Gastroesophageal sphincter (tissue), 4 donors: ENCODE results near the gene PAK1. TPM values are rescaled to one million over a fixed set of nuclear protein-coding genes. Genes with fewer than 3 reads are reported as not detected.

Experiments used
- ATAC-seq: fragments of 150-250 bp; one replicate; pipeline ENCODE4 v1.9.1; 2016; ENCODE audit warnings: mild to moderate bottlenecking, moderate library complexity
- H3K27ac ChIP-seq, 4 donors: fragments of 200-600 bp; sonication (generic) in 3 of 4; 1 replicate in 3 of 4; 2 replicates in 1 of 4; pipeline ENCODE4 v1.5.1; 2016 to 2019
- H3K27me3 ChIP-seq: fragments of 200-600 bp; sonication (generic); one replicate; pipeline ENCODE4 v1.5.1; 2019
- H3K36me3 ChIP-seq, 2 donors: fragments of 200-600 bp; sonication (generic); one replicate each; pipeline ENCODE4 v1.5.1; 2019; ENCODE audit warnings: control low read depth in 1 of 2
- H3K4me1 ChIP-seq, 3 donors: fragments of 200-600 bp; sonication (generic); 1 replicate in 2 of 3; 2 replicates in 1 of 3; pipeline ENCODE4 v1.5.1; 2016 to 2019; ENCODE audit warnings: control low read depth in 2 of 3
- H3K4me3 ChIP-seq, 2 donors: fragments of 200-600 bp; sonication (generic); one replicate each; pipeline ENCODE4 v1.5.1; 2019; ENCODE audit warnings: mild to moderate bottlenecking in 1 of 2, moderate library complexity in 1 of 2
- H3K9me3 ChIP-seq, 3 donors: fragments of 200-600 bp; sonication (generic); one replicate each; pipeline ENCODE4 v1.5.1; 2017 to 2019; ENCODE audit warnings: control low read depth in 2 of 3
- EP300 ChIP-seq: sonication (generic); formaldehyde crosslinking; IDR thresholded peaks from one replicate; pipeline ENCODE4 v1.6.1; 2017; ENCODE audit warnings: antibody characterized with exemption, mild to moderate bottlenecking
- POLR2A ChIP-seq, 2 donors: fragments of 450-650 bp; IDR thresholded peaks; one replicate each; pipeline ENCODE4 v1.6.1; 2017; ENCODE audit warnings: antibody characterized with exemption in 2 of 2, mild to moderate bottlenecking in 2 of 2, moderate library complexity in 1 of 2
- POLR2AphosphoS5 ChIP-seq: sonication (generic); formaldehyde crosslinking; IDR thresholded peaks from one replicate; pipeline ENCODE4 v1.6.1; 2017; ENCODE audit warnings: antibody characterized with exemption
- WGBS, 2 donors: methylation state at CpG; one replicate each; pipeline ENCODE4 v1.1.5; 2018; ENCODE audit warnings: low coverage in 1 of 2; 5-methylcytosine and 5-hydroxymethylcytosine counted together
- total RNA-seq, 4 donors: library from RNA; depleted of rRNA; stranded (reverse); fragments of >200 nt; gene quantifications; one replicate each; pipeline ENCODE4 v1.1.0, GENCODE V29; 2016
- TF ChIP-seq, protein P1 (sequence below), 4 experiments: fragments of 200-600 bp in 2 of 4; fragments of 450-650 bp in 2 of 4; sonication (generic) in 1 of 4; IDR thresholded peaks; one replicate each; pipeline ENCODE4 v1.5.1; 2017 to 2019; ENCODE audit warnings: antibody characterized with exemption in 4 of 4, mild to moderate bottlenecking in 2 of 4, moderate library complexity in 2 of 4

PAK1 gene
- total RNA-seq, 4 donors from 2014 or later, result 29.8 to 48.1 (median 40.2) TPM

DNA sequence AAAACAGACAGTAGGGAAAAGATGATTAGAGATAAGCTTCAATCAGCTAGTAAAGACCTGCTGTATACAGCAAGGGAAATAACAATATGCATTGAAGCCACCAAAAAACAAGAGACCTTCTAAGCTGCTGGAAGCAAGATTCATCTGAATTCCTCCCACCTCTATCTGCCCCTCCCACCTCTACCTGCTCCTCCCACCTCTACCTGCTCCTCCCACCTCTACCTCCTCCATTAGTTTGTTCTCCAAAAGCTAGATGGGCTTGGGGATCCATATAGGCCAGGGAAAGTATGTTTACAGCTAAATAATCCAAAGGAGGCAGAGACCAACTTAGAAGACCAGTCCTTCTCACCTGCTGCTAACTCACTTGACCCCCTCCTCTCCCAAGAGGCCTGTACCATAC, 33.2 kb downstream of the PAK1 start:
- H3K9me3 ChIP-seq, result no peaks in the 10 kb centered on the region
- no peak overlapping the region for H3K4me3 ChIP-seq
- ATAC-seq, result no peak
- peaks cover 0 to 4% (median 0%) of the 10 kb centered on the region in 3 donors for H3K4me1 ChIP-seq
- H3K27me3 ChIP-seq, result no peaks in the 10 kb centered on the region
- H3K36me3 ChIP-seq, result no peaks in the 10 kb centered on the region
- TF ChIP-seq POLR2A (IDR thresholded peaks at IDR 0.05) (no peak), POLR2AphosphoS5 (no peak), EP300 (no peak)
- TF ChIP-seq, protein P1, sequence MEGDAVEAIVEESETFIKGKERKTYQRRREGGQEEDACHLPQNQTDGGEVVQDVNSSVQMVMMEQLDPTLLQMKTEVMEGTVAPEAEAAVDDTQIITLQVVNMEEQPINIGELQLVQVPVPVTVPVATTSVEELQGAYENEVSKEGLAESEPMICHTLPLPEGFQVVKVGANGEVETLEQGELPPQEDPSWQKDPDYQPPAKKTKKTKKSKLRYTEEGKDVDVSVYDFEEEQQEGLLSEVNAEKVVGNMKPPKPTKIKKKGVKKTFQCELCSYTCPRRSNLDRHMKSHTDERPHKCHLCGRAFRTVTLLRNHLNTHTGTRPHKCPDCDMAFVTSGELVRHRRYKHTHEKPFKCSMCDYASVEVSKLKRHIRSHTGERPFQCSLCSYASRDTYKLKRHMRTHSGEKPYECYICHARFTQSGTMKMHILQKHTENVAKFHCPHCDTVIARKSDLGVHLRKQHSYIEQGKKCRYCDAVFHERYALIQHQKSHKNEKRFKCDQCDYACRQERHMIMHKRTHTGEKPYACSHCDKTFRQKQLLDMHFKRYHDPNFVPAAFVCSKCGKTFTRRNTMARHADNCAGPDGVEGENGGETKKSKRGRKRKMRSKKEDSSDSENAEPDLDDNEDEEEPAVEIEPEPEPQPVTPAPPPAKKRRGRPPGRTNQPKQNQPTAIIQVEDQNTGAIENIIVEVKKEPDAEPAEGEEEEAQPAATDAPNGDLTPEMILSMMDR (IDR thresholded peaks at IDR 0.05), result no peak
- H3K27ac ChIP-seq, result no peak overlapping the region

DNA sequence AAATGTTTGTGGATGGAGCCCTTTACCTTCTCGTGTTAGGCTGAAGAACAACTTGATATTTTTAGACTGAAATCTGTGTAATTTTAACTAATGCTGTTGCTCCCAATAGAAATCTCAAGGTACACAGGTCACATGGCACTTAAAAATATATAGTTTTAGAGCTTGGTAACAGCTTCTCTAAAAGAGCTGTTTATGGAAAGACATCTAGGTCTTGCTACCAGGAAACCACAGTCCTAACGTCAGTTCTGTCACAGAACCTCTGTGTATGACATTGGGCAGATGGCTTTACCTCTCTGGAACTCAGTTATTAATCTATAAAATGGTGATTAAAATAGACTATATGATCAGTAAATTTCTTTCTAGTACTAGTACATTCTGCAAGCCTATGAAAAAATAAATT, 35.4 kb downstream of the PAK1 start:
- Histone ChIP-seq H3K36me3 (no peaks in the 10 kb centered on the region), H3K9me3 (no peaks in the 10 kb centered on the region), H3K27me3 (no peaks in the 10 kb centered on the region), H3K27ac (no peak overlapping the region), H3K4me3 (no peak overlapping the region), H3K4me1 (peaks cover 0 to 4% (median 0%) of the 10 kb centered on the region in 3 donors)
- whole genome bisulfite sequencing, 2 donors, result 86% methylated on average over 2 of the region's 2 CpGs
- no peak for ATAC-seq
- TF ChIP-seq POLR2AphosphoS5 (no peak), EP300 (no peak)

DNA sequence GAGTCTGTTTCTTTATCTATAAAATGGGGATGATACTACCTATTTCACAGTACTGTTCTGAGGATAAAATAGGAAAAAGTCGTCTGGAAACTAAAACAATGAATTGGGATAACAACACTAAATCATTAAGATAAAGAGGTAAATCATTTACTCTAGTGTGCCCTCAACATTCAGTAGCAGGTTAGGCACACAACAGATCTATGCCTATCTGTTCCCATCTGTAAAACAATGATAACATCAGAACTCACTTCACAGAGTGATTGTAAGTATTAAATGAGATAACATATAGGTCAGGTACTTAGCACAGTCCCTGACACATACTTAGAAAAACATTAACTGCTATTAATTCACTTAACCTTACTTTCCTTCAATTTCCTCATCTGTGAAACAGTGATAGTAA, 36.9 kb downstream of the PAK1 start:
- TF ChIP-seq POLR2AphosphoS5, result no peak
- TF ChIP-seq POLR2A (IDR thresholded peaks at IDR 0.05), result no peak
- TF ChIP-seq EP300, result no peak
- TF ChIP-seq, protein P1 (IDR thresholded peaks at IDR 0.05), result no peak
- 54 to 55% methylated on average over 1 of the region's 1 CpG for WGBS, 2 donors

DNA sequence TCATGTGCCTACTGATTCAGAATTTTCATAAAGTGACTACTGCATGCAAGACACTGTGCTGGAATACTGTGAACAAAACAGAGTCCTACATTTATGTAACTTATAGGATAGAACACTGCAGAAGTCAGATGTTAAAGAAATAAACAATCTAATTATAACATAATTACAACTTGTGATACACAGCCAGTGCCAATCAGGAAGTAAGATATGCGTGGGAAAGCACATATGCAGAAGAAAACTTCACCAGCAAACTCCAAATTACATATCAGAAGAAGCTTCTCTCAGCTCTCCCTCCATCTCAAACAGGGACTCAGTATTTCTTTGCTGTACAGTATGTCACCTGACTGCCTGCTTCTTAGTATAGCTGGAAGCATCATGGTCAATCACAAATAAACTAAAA, 37.4 kb downstream of the PAK1 start:
- Histone ChIP-seq H3K27ac (no peak overlapping the region), H3K4me3 (no peak overlapping the region), H3K27me3 (no peaks in the 10 kb centered on the region), H3K9me3 (no peaks in the 10 kb centered on the region), H3K36me3 (no peaks in the 10 kb centered on the region), H3K4me1 (peaks cover 0 to 4% (median 0%) of the 10 kb centered on the region in 3 donors)
- TF ChIP-seq POLR2AphosphoS5, result no peak
- TF ChIP-seq, protein P1 (IDR thresholded peaks at IDR 0.05), result no peak
- no peak for TF ChIP-seq EP300
- no peak for TF ChIP-seq POLR2A (IDR thresholded peaks at IDR 0.05)
- 47 to 89% methylated on average over 1 of the region's 1 CpG for WGBS, 2 donors
- ATAC-seq, result no peak

More for the DNA sequence above, 36.9 kb downstream of the PAK1 start:
- H3K27me3 ChIP-seq, result no peaks in the 10 kb centered on the region
- no peaks in the 10 kb centered on the region for H3K36me3 ChIP-seq
- no peak overlapping the region for H3K4me3 ChIP-seq
- H3K9me3 ChIP-seq, result no peaks in the 10 kb centered on the region
- H3K27ac ChIP-seq, result no peak overlapping the region
- no peak for ATAC-seq
- H3K4me1 ChIP-seq, result peaks cover 0 to 4% (median 0%) of the 10 kb centered on the region in 3 donors

DNA sequence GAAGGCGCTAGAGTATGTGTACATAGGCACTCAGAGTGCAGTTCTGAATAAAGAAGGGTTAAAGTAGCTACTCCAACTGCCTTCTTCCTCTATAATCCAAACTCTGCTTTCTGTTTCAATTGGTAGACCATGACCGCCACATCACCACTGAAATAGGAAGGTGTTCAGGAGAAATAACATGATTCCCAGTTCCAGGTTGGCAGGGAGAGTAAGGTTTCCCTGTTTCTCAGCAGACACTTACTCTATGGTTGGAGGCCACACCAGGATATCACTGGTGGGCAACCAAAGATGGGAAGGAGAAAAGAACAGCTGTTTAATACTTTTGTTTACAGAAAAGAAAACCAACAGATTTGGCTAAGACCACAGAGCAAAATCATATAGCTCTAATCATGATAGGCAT, 37.9 kb downstream of the PAK1 start:
- TF ChIP-seq POLR2A (IDR thresholded peaks at IDR 0.05), result no peak
- TF ChIP-seq EP300, result no peak
- TF ChIP-seq, protein P1 (IDR thresholded peaks at IDR 0.05), result no peak
- no peak for TF ChIP-seq POLR2AphosphoS5
- H3K36me3 ChIP-seq, result no peaks in the 10 kb centered on the region
- peaks cover 0 to 4% (median 0%) of the 10 kb centered on the region in 3 donors for H3K4me1 ChIP-seq
- no peak overlapping the region for H3K27ac ChIP-seq
- 93 to 100% methylated on average over 1 to 2 of the region's 2 CpGs for WGBS, 2 donors
- ATAC-seq, result no peak
- no peak overlapping the region for H3K4me3 ChIP-seq
- H3K9me3 ChIP-seq, result no peaks in the 10 kb centered on the region
- H3K27me3 ChIP-seq, result no peaks in the 10 kb centered on the region
